22Rv1 (cell line): ENCODE data around the gene OXA1L.

Experiments used
- CTCF ChIP-seq: fragments of 450-650 bp; IDR thresholded peaks from 2 replicates; pipeline ENCODE4 v1.5.1; 2017; ENCODE audit warnings: mild to moderate bottlenecking
- ZFX ChIP-seq: fragments of 450-650 bp; IDR thresholded peaks from 2 replicates; pipeline ENCODE4 v1.6.1; 2017; ENCODE audit warnings: antibody characterized with exemption, borderline replicate concordance

GRCh38 chr14:22776215-22776614 is 9.7 kb downstream of the OXA1L start:
- no peak for TF ChIP-seq CTCF
- no peak for TF ChIP-seq ZFX
